DMS79 treated with DMSO at 0.1 percent for 48 hours (cell line): ENCODE data around the gene SMIM28.

Experiments used
- DNase-seq: peaks from one replicate; lab custom pipeline; 2025; lab: John Stamatoyannopoulos, UW

Gene SMIM28

DNA sequence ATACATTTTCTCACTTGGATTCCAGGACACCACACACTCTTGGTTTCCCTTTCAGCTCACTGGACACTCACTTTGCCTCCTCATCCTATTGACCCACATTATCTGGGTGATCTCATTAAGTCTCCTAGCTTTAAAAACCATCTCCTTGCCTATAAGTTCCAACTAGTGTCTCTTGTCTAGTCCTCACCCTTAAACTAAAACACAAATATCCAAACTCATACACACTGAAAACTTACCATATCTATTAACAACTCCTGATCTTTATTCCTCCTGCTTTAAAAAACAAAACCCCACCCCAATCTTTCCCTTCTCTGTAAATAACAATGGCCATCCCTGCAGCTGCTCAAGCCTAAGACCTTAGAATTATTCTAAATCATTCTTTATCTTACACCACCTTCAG is 3.5 kb upstream of the SMIM28 start:
- no peak for DNase-seq

DNA sequence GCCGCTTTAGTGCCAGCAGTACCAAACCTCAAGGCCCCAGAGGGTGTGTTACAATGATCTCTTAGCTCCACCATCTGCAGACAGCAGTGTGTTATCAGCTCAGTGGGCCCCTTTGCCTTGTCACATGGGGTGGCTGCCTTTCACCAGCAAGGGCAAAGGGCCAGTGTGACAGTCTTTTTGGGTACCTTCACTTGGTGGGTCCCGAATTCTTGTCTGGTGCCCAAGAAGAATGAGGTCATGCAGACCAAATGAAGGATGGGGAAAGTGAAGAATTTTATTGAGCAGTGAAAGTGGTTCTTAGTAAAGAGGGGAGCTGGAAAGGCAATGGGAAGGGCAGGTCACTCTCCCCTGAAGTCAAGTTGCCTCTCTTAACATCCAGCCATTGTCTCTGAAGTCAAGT is 2.9 kb upstream of the SMIM28 start:
- DNase-seq: no peak

GRCh38 chr6:138377042-138377441 is 663 bp upstream of the SMIM28 start:
- no peak for DNase-seq

- DNase-seq: peak; percentile 27
Measured at GRCh38 chr6:138378463-138378862, 758 bp downstream of the SMIM28 start.

GRCh38 chr6:138382498-138383265 is 5.0 kb downstream of the SMIM28 start:
- DNase-seq: no peak

GRCh38 chr6:138383776-138384175 is 6.1 kb downstream of the SMIM28 start:
- no peak for DNase-seq

DNA sequence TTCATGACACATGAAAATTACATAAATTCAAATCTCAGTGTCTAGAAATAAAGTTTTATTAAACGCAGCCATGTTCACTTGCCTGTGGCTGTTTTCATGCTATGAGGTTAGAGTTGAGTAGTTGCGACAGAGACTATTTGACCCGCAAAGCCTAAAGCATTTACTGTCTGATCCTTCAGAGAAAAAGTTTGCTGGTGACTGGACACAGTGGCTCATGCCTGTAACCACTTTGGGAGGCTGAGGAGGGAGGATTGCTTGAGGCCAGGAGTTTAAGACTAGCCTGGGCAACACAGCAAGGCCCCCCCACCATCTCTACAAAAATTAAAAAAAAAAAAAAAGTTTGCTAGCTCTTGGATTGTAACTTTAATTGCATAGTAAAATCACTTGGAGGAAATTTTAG is 9.2 kb downstream of the SMIM28 start:
- DNase-seq: no peak

- DNase-seq: no peak
Measured at GRCh38 chr6:138387577-138388368, 10.1 kb downstream of the SMIM28 start.

GRCh38 chr6:138389551-138389950 is 11.8 kb downstream of the SMIM28 start:
- no peak for DNase-seq

- DNase-seq: no peak
Measured at GRCh38 chr6:138393871-138394783, 16.4 kb downstream of the SMIM28 start.

GRCh38 chr6:138396709-138397108 is 19.0 kb downstream of the SMIM28 start:
- no peak for DNase-seq

- no peak for DNase-seq
Measured at GRCh38 chr6:138397128-138398122, 19.7 kb downstream of the SMIM28 start.

DNA sequence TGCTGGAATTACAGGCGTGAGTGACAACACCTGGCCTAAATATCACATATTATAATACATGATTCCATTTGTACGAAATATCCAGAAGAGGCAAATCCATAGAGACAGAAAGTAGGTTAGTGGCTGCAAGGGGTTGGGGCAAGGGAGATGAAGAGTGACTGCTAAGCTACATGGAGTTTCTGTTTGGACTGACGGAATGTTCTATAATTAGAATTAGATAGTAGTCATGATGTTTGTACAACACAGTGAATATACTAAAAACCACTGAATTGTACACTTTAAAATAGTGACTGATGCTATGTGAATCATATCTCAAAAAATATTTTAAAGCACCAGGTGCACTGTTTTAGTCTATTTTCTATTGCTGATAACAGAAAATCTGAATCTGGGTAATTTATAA is 22.6 kb downstream of the SMIM28 start:
- no peak for DNase-seq

GRCh38 chr6:138401960-138402837 is 24.5 kb downstream of the SMIM28 start:
- no peak for DNase-seq

GRCh38 chr6:138402838-138403187 is 25.1 kb downstream of the SMIM28 start:
- DNase-seq: no peak

GRCh38 chr6:138403324-138403800 is 25.7 kb downstream of the SMIM28 start:
- DNase-seq: peak; percentile 61

DNA sequence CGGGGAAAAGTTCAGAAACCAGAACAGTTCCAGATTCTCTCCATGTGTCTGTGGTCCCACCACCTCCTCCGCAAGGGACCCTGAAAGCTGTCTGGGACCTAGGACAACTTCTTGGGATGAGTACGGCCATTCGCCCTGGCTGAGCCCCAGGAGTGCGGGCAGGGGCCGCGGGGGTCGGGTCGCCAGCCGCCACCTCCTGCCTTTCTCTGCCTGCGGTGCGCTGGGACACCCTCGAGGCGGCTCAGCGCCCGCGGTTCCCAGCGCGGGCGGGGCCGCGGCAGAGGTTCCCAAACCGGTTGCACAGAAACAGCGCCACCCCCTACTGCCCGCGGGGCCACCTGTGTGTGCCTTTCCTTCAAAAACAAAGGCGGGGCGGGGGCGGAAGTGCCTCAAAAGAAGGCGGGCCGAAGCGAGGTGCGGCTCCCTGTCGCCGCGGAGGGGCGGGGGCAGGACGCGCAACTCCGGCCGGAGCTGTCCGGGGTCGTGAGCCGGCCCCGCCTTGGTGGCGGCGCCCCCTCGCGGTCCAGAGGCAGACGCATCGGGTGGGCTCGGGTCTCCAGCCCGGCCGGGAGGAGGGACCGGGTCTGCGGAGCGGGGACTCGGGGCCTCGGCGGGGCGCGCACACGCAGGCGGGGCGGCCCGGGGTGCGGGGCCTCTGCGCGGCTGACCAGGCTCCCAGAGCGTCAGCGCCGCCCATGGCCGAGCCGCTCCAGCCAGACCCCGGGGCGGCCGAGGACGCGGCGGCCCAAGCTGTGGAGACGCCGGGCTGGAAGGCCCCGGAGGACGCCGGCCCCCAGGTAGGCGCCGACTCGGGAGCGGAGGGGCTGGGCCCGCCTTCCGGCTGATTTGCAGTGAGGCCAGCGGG is 26.3 kb downstream of the SMIM28 start, which contains the start of gene HEBP2:
HEBP2 (plus strand) TSS at position 423 of the 865 bp plus-strand sequence; CDS start at position 696, 273 bp downstream.
- DNase-seq: peak; percentile 92

DNA sequence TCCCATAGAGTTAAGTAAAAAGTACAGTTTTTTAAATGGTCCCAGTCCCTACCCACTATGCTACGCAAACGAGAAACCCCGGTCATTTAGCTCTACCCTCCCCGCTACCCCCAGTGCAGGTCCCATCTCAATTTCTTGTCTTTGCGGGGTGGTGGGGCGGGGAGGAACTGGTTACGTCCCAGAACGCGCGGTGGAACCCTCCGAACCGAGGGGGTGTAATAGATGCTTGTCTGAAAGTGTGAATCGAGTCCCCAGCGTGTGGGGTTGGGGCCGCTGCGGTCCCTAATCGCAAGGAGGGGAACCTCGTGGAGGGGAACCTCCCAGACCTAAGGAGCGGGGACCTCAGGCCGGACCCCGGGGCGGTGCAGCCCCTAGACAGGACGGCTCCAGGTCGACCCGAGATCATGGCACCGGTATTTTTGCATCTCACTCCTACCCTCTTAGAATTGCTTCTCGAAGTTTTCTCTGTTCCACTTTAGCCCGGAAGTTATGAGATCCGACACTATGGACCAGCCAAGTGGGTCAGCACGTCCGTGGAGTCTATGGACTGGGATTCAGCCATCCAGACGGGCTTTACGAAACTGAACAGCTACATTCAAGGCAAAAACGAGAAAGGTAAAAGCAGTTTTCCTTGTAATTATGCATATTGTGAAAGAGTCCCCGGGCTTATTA is 27.1 kb downstream of the SMIM28 start:
- DNase-seq: peak; percentile 37
